Endothelial cell (in vitro differentiated cells): ENCODE results near the gene MESD. TPM values are rescaled to one million over a fixed set of nuclear protein-coding genes. Genes with fewer than 3 reads are reported as not detected.

Source experiments
- DNase-seq: peaks from one replicate; pipeline ENCODE4 v3.0.0; 2021; ENCODE audit warnings: low spot score
- H3K27ac Mint-ChIP-seq: one replicate; pipeline ENCODE4 v1.8.0; 2021; ENCODE audit warnings: mixed read lengths, inconsistent platforms; ENCODE audit not compliant: unreplicated experiment
- H3K27me3 Mint-ChIP-seq: one replicate; pipeline ENCODE4 v1.8.0; 2021; ENCODE audit warnings: mild to moderate bottlenecking, moderate library complexity, mixed read lengths, inconsistent platforms; ENCODE audit not compliant: unreplicated experiment
- H3K36me3 Mint-ChIP-seq: one replicate; pipeline ENCODE4 v1.8.0; 2021; ENCODE audit warnings: mild to moderate bottlenecking, low read depth, mixed read lengths, inconsistent platforms; ENCODE audit not compliant: unreplicated experiment
- H3K4me1 Mint-ChIP-seq: one replicate; pipeline ENCODE4 v1.8.0; 2021; ENCODE audit warnings: mild to moderate bottlenecking, mixed read lengths, inconsistent platforms; ENCODE audit not compliant: unreplicated experiment
- H3K4me3 Mint-ChIP-seq: one replicate; pipeline ENCODE4 v1.8.0; 2021; ENCODE audit warnings: mild to moderate bottlenecking, mixed read lengths, inconsistent platforms; ENCODE audit not compliant: unreplicated experiment
- H3K9me3 Mint-ChIP-seq: one replicate; pipeline ENCODE4 v1.8.0; 2021; ENCODE audit warnings: mixed read lengths, inconsistent platforms; ENCODE audit not compliant: unreplicated experiment
- CTCF ChIP-seq: fragments of 200-600 bp; sonication (generic); IDR thresholded peaks from one replicate; pipeline ENCODE4 v1.5.0; 2021; ENCODE audit warnings: antibody characterized with exemption; ENCODE audit not compliant: unreplicated experiment
- total RNA-seq: library from RNA; stranded (reverse); fragmentation: NEBNext Ultra II Directional; extraction: Animal tissue kit (Norgen Biotek cat#: 25700); gene quantifications from one replicate; pipeline ENCODE4 v1.2.1, GENCODE V29; 2021; ENCODE audit not compliant: unreplicated experiment

The MESD gene
- total RNA-seq, 1 donor from 2014 or later, result 35.7 TPM

GRCh38 chr15:81015621-81016488, 26.2 kb upstream of the MESD start:
- no peak for TF ChIP-seq CTCF
- Mint-ChIP-seq H3K27ac (no peak overlapping the region), H3K9me3 (no peaks in the 10 kb centered on the region), H3K4me3 (no peak overlapping the region), H3K27me3 (peaks cover 3% of the 10 kb centered on the region), H3K4me1 (peaks cover 4% of the 10 kb centered on the region), H3K36me3 (no peaks in the 10 kb centered on the region)
- DNase-seq, result no peak

- peaks cover 3% of the 10 kb centered on the region for H3K27me3 Mint-ChIP-seq
- no peak overlapping the region for H3K27ac Mint-ChIP-seq
- DNase-seq, result no peak
- no peak for TF ChIP-seq CTCF
- no peak overlapping the region for H3K4me3 Mint-ChIP-seq
- H3K9me3 Mint-ChIP-seq, result no peaks in the 10 kb centered on the region
- H3K4me1 Mint-ChIP-seq, result no peaks in the 10 kb centered on the region
- no peaks in the 10 kb centered on the region for H3K36me3 Mint-ChIP-seq
Measured at GRCh38 chr15:81014446-81015093, 25.0 kb upstream of the MESD start.

GRCh38 chr15:81013396-81013929, 23.8 kb upstream of the MESD start:
- DNase-seq, result no peak
- peaks cover 3% of the 10 kb centered on the region for H3K27me3 Mint-ChIP-seq
- H3K36me3 Mint-ChIP-seq, result no peaks in the 10 kb centered on the region
- no peak overlapping the region for H3K4me3 Mint-ChIP-seq
- H3K27ac Mint-ChIP-seq, result no peak overlapping the region
- no peak for TF ChIP-seq CTCF
- no peaks in the 10 kb centered on the region for H3K4me1 Mint-ChIP-seq
- no peaks in the 10 kb centered on the region for H3K9me3 Mint-ChIP-seq

- TF ChIP-seq CTCF, result no peak
Measured at GRCh38 chr15:81012588-81012987, 23.0 kb upstream of the MESD start.

GRCh38 chr15:81011593-81011992, 22.0 kb upstream of the MESD start:
- TF ChIP-seq CTCF, result no peak
- peaks cover 3% of the 10 kb centered on the region for H3K27me3 Mint-ChIP-seq
- no peaks in the 10 kb centered on the region for H3K9me3 Mint-ChIP-seq
- H3K4me3 Mint-ChIP-seq, result no peak overlapping the region
- no peaks in the 10 kb centered on the region for H3K4me1 Mint-ChIP-seq
- H3K36me3 Mint-ChIP-seq, result peaks cover 5% of the 10 kb centered on the region
- no peak for DNase-seq
- H3K27ac Mint-ChIP-seq, result no peak overlapping the region

More at GRCh38 chr15:81012588-81012987, 23.0 kb upstream of the MESD start:
- no peak overlapping the region for H3K27ac Mint-ChIP-seq
- no peaks in the 10 kb centered on the region for H3K36me3 Mint-ChIP-seq
- H3K27me3 Mint-ChIP-seq, result peaks cover 3% of the 10 kb centered on the region
- DNase-seq, result no peak
- no peaks in the 10 kb centered on the region for H3K4me1 Mint-ChIP-seq
- no peak overlapping the region for H3K4me3 Mint-ChIP-seq
- H3K9me3 Mint-ChIP-seq, result no peaks in the 10 kb centered on the region
